Ramos (cell line): Measurements from ENCODE around the gene SP140.

Experiments
- in situ Hi-C: fragments of 300-500 bp; cut with MboI; formaldehyde crosslinking; loops from one replicate; pipeline ENCODE4 v1.14.3; 2022; ENCODE audit warnings: low sequenced_read_pairs; ENCODE audit not compliant: unreplicated experiment

Gene SP140

DNA sequence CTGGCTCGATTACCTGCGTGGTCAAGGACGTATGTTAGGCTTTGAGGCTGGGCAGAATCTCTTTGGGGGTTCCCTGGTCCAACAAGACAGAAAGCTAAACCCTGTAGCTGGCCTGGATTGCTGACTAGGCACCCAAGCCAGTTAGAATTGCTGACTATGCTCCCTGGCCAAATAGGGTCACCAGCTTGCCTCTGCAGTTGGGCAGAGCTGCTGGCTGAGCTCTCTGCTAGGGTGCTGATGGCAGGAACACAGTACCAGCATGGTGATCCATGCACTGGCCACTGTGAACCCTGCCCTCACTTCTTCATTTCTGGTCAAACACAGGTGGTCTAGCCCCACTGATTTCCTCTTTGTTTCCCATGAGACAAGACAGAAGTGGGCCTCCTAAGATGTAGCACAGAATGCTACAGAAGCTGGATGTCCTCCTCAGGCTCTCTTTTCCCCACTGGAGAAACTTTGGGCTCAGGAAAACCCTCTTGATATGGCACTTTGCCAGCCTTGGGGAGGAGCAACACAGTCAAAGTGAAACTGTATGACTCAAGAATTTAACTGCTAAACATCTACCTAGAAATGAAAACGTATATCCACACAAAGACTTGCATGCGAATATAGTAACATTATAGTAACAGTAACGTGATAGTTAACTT is 122.2 kb downstream of the SP140 start:
- in situ Hi-C loops: no loop called here

DNA sequence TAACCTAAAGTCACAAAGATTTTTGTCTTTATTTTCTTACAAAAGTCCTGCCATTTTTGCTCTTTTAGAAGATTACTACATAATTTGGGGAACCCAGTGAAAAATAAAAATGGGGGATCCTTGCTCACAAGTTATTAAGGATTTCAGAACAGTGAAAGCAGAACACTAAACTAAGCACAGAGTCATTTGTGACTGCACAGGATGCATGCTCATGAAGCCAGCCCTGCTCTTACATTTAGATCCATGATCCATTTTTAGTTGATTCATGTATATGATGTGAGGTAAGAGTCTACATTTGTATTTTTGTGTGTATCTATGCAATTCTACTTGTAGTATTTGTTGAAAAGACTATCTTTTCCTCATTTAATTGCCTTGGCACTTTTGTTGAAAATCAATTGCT is 123.3 kb downstream of the SP140 start:
- in situ Hi-C loops: no loop called here

DNA sequence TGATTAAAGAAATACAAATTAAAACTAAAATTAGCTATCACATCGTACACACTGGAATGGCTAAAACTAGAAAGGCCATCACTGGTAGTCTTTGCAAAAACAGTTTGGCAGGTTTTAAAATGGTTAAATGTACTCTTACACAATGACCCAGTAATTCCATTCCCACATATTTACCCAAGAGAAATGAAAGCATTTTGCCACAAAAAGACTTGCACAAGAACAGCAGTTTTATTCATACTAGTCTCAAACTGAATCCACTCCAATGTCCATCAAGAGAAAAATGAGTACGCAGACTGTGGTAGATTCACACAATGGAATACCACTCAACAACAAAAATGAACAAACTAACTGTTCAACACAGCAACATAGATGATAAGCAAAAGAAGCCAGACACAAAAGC is 130.5 kb downstream of the SP140 start:
- in situ Hi-C loops: no loop called here

DNA sequence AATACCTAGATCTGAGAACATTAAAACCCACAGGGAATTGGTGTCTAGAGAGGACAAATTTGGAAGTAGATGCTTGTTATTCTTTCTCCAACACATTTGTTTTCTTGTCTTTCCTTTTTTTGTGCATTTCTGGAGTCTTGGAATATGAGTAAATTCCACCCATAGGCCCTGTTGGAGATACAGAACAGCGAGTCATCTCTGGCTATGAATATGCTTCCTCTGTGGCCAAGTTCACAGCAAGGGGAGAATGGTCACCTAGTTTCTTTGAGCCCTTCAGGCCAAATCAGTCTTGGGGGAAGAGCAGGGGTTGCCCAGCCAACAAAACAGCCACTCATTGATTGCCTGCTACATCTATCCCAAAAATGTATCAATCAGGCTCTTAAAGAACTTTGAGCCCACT is 132.8 kb downstream of the SP140 start:
- in situ Hi-C loops: no loop called here

DNA sequence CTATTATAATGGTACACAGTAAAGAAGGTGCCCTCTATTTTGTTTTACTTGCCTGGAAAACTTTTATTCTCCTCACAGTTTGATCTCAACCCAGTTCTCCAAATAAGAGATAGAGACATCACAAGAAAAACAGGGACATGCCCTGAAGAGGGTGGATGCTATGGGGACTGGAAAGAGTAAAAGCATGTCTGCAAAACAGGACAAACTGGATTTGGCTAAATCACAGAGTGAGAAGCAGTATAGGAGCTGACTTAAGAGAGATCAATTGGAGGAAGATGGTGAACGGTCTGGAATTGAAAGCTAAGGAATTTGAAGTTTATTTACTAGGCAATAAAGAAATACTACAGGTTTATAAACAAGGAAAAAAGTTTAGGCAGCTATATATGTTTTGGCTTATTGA is 134.5 kb downstream of the SP140 start:
- in situ Hi-C loops: no loop called here

DNA sequence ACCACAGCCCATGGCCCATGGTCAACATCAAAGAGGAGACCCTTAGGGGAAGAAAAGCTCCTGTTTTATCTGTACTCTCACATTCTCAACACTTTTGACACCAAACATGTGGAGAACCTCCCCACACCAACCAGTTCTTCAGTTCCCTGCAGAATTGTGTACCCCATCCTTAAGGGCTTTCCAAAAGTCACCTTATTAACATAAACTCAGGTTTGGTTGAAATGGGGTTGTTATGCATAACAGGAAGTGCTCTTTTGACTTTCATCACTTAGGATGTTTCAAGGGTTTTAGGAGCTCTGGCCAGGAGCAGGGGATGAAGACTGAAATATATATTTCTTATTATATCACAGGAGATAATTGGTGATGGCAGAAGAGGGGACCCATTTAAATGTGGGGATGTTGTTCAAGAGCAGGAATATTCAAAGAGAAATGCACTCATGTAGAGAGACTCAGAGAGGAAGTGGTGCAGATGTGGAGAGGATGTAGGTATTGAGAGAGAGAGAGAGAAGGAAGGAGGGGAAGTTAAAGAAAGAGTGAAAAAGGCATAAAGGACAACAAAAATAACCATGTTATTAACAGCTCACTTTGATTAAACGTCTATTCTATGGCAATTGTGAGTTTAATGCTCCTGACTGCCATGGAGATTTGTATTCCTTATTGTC is 136.6 kb downstream of the SP140 start:
- in situ Hi-C loops: no loop called here
